HL-60 (cell line): Measurements from ENCODE around the gene UHRF1.

Experiments
- DNase-seq, 2 experiments: peaks; one replicate each; pipeline ENCODE4 v3.0.0-alpha.2; 2010 to 2020; ENCODE audit warnings: low read depth in 1 of 2, low spot score in 1 of 2
- H3K27ac ChIP-seq: fragments of 250-450 bp; sonication (Bioruptor Pico); replicated peaks from 2 replicates; pipeline ENCODE4 v1.5.1; 2020; ENCODE audit warnings: mild to moderate bottlenecking, moderate library complexity
- H3K27me3 ChIP-seq: fragments of 250-450 bp; sonication (Bioruptor Pico); 2 replicates; pipeline ENCODE4 v1.5.1; 2021; ENCODE audit warnings: mild to moderate bottlenecking, moderate library complexity; ENCODE audit not compliant: insufficient read depth, poor library complexity, severe bottlenecking
- H3K4me3 ChIP-seq: replicated peaks from 2 replicates; pipeline ENCODE4 v1.5.1; 2011; ENCODE audit warnings: mild to moderate bottlenecking, control low read depth, low read length; ENCODE audit not compliant: insufficient read depth
- GABPA ChIP-seq: IDR thresholded peaks from 2 replicates; pipeline ENCODE4 v1.6.1; 2012; ENCODE audit warnings: low read depth
- POLR2AphosphoS5 ChIP-seq: IDR thresholded peaks from 2 replicates; pipeline ENCODE4 v1.6.1; 2012; ENCODE audit warnings: low read depth
- SPI1 ChIP-seq: IDR thresholded peaks from 2 replicates; pipeline ENCODE4 v1.6.1; 2012; ENCODE audit warnings: low read depth, mild to moderate bottlenecking, borderline replicate concordance
- TF ChIP-seq, protein P1 (sequence below): IDR thresholded peaks from one replicate; pipeline ENCODE4 v1.5.1; 2011; ENCODE audit warnings: low read length, control low read depth, inconsistent platforms; ENCODE audit not compliant: insufficient read depth
- TF ChIP-seq, protein P2 (sequence below): IDR thresholded peaks from 2 replicates; pipeline ENCODE4 v1.6.1; 2012; ENCODE audit warnings: low read depth; ENCODE audit not compliant: insufficient replicate concordance

The UHRF1 gene

GRCh38 chr19:4984106-4984380 is 74.7 kb downstream of the UHRF1 start:
- TF ChIP-seq POLR2AphosphoS5 (no peak), SPI1 (no peak), GABPA (no peak)
- TF ChIP-seq, protein P1, sequence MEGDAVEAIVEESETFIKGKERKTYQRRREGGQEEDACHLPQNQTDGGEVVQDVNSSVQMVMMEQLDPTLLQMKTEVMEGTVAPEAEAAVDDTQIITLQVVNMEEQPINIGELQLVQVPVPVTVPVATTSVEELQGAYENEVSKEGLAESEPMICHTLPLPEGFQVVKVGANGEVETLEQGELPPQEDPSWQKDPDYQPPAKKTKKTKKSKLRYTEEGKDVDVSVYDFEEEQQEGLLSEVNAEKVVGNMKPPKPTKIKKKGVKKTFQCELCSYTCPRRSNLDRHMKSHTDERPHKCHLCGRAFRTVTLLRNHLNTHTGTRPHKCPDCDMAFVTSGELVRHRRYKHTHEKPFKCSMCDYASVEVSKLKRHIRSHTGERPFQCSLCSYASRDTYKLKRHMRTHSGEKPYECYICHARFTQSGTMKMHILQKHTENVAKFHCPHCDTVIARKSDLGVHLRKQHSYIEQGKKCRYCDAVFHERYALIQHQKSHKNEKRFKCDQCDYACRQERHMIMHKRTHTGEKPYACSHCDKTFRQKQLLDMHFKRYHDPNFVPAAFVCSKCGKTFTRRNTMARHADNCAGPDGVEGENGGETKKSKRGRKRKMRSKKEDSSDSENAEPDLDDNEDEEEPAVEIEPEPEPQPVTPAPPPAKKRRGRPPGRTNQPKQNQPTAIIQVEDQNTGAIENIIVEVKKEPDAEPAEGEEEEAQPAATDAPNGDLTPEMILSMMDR: no peak
- TF ChIP-seq, protein P2, sequence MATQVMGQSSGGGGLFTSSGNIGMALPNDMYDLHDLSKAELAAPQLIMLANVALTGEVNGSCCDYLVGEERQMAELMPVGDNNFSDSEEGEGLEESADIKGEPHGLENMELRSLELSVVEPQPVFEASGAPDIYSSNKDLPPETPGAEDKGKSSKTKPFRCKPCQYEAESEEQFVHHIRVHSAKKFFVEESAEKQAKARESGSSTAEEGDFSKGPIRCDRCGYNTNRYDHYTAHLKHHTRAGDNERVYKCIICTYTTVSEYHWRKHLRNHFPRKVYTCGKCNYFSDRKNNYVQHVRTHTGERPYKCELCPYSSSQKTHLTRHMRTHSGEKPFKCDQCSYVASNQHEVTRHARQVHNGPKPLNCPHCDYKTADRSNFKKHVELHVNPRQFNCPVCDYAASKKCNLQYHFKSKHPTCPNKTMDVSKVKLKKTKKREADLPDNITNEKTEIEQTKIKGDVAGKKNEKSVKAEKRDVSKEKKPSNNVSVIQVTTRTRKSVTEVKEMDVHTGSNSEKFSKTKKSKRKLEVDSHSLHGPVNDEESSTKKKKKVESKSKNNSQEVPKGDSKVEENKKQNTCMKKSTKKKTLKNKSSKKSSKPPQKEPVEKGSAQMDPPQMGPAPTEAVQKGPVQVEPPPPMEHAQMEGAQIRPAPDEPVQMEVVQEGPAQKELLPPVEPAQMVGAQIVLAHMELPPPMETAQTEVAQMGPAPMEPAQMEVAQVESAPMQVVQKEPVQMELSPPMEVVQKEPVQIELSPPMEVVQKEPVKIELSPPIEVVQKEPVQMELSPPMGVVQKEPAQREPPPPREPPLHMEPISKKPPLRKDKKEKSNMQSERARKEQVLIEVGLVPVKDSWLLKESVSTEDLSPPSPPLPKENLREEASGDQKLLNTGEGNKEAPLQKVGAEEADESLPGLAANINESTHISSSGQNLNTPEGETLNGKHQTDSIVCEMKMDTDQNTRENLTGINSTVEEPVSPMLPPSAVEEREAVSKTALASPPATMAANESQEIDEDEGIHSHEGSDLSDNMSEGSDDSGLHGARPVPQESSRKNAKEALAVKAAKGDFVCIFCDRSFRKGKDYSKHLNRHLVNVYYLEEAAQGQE: no peak
- no peak overlapping the region for H3K27ac ChIP-seq
- no peak for DNase-seq
- H3K27me3 ChIP-seq: no peaks in the 10 kb centered on the region
- no peak overlapping the region for H3K4me3 ChIP-seq

- no peak for DNase-seq
- Histone ChIP-seq H3K4me3 (no peak overlapping the region), H3K27me3 (no peaks in the 10 kb centered on the region), H3K27ac (no peak overlapping the region)
- TF ChIP-seq, protein P2: no peak
- TF ChIP-seq GABPA: no peak
- no peak for TF ChIP-seq POLR2AphosphoS5
- TF ChIP-seq, protein P1: no peak
- TF ChIP-seq SPI1: no peak
Measured at GRCh38 chr19:4984438-4984990, 75.2 kb downstream of the UHRF1 start.

GRCh38 chr19:4985551-4985991 is 76.3 kb downstream of the UHRF1 start:
- no peak overlapping the region for H3K4me3 ChIP-seq
- H3K27ac ChIP-seq: no peak overlapping the region
- no peaks in the 10 kb centered on the region for H3K27me3 ChIP-seq
- DNase-seq: no peak
- TF ChIP-seq SPI1 (no peak), GABPA (no peak), POLR2AphosphoS5 (no peak)
- TF ChIP-seq, protein P1: no peak
- TF ChIP-seq, protein P2: no peak
